ENCODE data around the gene SH3RF3. TPM values are rescaled to one million over a fixed set of nuclear protein-coding genes. Genes with fewer than 3 reads are reported as not detected.

SH3RF3 gene
- total and polyA plus RNA-seq, 12 donors = 0.72 to 19.1 (median 12.2) TPM

DNA sequence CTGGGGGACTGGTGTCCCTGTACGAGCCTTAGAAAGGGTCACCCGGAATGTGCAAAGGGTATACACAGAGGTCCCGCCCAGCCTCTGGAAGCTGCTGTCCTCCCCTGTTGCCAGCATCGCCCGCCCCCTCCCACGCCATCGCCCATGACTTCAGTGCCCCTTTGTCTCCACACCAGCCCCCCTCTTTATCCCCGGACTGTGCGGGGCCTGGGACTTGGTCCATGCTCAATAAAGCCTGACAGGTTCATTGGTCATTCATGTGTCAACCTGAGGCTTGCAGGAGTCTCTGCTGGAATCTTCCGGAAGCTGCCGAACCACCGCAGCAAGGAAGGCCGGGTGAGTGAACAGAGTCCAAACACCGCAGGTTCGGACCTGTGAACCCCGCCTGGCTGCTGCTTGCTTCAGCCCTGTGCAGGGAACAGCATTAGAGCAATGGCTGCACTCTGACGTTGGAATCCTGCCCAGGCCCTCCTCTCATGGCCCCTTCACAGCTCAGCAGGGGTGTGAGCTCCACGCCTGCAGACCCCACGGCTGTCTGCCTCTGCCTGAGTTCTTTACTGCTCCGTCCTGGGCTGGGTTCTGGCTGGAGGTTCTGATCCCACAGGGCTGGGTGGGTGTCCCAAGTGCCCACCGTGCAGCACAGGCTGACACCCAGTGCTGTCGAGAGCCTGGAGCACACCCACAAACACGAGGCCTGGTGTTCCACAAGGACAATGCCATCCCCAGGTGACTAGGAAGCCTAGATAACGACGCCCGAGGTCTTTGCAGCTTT is 388.3 kb downstream of the SH3RF3 start:
- no peaks in the 10 kb centered on the region for H3K36me3 ChIP-seq (replicated peaks in 1 of 2)
- H3K4me3 ChIP-seq = no peak overlapping the region
- H3K27ac ChIP-seq = no peak overlapping the region
- intact Hi-C loops (cut with DNase I) = no loop called here
- TF ChIP-seq, protein P1, sequence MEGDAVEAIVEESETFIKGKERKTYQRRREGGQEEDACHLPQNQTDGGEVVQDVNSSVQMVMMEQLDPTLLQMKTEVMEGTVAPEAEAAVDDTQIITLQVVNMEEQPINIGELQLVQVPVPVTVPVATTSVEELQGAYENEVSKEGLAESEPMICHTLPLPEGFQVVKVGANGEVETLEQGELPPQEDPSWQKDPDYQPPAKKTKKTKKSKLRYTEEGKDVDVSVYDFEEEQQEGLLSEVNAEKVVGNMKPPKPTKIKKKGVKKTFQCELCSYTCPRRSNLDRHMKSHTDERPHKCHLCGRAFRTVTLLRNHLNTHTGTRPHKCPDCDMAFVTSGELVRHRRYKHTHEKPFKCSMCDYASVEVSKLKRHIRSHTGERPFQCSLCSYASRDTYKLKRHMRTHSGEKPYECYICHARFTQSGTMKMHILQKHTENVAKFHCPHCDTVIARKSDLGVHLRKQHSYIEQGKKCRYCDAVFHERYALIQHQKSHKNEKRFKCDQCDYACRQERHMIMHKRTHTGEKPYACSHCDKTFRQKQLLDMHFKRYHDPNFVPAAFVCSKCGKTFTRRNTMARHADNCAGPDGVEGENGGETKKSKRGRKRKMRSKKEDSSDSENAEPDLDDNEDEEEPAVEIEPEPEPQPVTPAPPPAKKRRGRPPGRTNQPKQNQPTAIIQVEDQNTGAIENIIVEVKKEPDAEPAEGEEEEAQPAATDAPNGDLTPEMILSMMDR (IDR thresholded peaks at IDR 0.05) = no peak
- no peak for TF ChIP-seq POLR2A (IDR thresholded peaks at IDR 0.05)
- no peaks in the 10 kb centered on the region for H3K9me3 ChIP-seq (replicated peaks in 1 of 3)
- no peaks in the 10 kb centered on the region for H3K27me3 ChIP-seq
- H3K4me1 ChIP-seq (replicated peaks in 1 of 2) = no peaks in the 10 kb centered on the region
- no peak for DNase-seq
- WGBS, 4 donors = 82 to 88% (median 85%) methylated on average over 17 to 26 of the region's 26 CpGs

DNA sequence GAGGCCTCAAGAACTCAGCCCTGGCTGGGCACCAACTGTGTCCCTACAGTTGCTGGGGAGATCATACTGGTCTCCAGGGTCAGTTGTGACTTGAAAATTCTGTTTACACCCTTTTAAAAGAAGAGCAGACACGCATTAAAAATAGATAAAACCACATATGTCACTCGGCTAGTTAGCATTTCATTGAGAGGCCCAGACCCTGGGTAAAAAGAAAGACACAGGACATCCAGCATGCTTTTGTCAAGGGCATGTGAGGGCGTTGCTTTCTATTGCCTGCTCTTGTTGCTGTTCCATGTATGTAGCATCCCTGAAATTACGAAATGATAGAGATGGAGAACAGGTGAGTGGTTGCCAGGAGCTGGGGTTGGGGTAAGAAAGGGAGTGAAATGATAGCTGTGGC is 390.5 kb downstream of the SH3RF3 start:
- no peaks in the 10 kb centered on the region for H3K9me3 ChIP-seq (replicated peaks in 1 of 3)
- no peak for TF ChIP-seq POLR2A (IDR thresholded peaks at IDR 0.05)
- TF ChIP-seq, protein P1 (IDR thresholded peaks at IDR 0.05) = no peak
- no peaks in the 10 kb centered on the region for H3K27me3 ChIP-seq
- H3K27ac ChIP-seq = no peak overlapping the region
- no peaks in the 10 kb centered on the region for H3K4me1 ChIP-seq (replicated peaks in 1 of 2)
- no peak overlapping the region for H3K4me3 ChIP-seq
- intact Hi-C loops (cut with DNase I) = no loop called here
- no peak for DNase-seq
- WGBS, 4 donors = 88 to 96% (median 90%) methylated on average over 4 of the region's 4 CpGs
- no peaks in the 10 kb centered on the region for H3K36me3 ChIP-seq (replicated peaks in 1 of 2)

DNA sequence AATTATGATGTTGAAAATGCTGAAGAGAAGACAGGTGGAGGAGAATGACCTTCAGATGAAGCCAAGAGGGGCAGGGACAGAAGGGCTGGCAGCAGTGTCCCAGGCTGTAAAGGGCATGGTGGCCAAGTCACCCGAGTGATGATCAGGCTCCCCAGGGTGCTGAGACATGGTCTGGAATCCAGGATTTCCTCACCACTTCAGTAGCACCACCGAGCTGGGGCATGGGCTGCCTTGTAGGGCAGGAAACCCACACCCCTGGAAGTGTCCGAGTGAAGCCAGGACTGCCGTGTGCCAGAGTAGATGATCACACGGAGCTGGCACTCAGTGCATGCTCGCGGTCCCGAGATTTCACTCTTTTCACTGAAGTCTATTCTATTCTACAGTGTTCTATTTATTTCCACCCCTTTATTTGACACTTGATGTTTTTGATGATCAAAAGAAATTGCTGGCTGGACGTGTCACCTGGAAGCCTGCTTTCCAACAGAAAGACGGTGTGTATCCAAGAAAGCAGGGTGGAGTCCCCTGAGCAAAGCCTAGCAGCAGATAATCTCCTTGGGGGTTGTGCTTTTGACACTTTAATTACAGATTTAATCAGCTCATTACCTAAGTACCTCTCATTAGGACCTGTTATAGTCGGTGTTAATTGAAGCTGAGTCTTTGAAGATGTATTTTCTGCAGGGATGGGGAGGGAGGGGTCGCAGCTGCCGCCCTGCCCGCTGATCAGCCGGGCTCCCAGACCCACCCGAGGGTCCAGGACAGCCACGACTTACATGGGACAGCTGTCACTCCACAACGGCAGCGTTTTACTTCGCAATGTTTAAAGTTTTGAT is 392.4 kb downstream of the SH3RF3 start:
- WGBS, 4 donors = 65 to 78% (median 71%) methylated on average over 19 to 20 of the region's 20 CpGs
- Histone ChIP-seq H3K27me3 (no peaks in the 10 kb centered on the region), H3K4me1 (replicated peaks in 1 of 2) (no peaks in the 10 kb centered on the region), H3K4me3 (no peak overlapping the region), H3K9me3 (replicated peaks in 1 of 3) (no peaks in the 10 kb centered on the region), H3K36me3 (replicated peaks in 1 of 2) (no peaks in the 10 kb centered on the region), H3K27ac (no peak overlapping the region)
- intact Hi-C loops (cut with DNase I) = no loop called here
- TF ChIP-seq, protein P1 (IDR thresholded peaks at IDR 0.05) = no peak
- TF ChIP-seq POLR2A (IDR thresholded peaks at IDR 0.05) = no peak
- DNase-seq = no peak

DNA sequence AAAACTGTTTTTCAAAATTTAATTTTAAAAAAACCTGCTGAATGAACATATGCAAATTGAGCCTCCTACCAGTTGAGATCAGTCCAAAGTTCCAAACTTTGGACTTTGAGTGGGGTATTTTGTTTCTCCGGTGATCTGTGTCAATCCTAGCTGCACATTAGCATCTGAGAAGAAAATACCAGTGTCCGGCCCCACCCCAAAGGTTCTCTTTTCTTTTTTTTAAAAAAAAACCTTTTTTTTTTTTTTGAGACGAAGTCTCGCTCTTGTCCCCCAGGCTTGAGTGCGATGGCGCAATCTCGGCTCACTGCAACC is 393.0 kb downstream of the SH3RF3 start:
- no peaks in the 10 kb centered on the region for H3K36me3 ChIP-seq (replicated peaks in 1 of 2)
- no peak overlapping the region for H3K27ac ChIP-seq
- no peaks in the 10 kb centered on the region for H3K4me1 ChIP-seq (replicated peaks in 1 of 2)
- DNase-seq = no peak
- no peaks in the 10 kb centered on the region for H3K9me3 ChIP-seq (replicated peaks in 1 of 3)
- 89 to 92% (median 91%) methylated on average over 7 of the region's 7 CpGs for WGBS, 4 donors
- TF ChIP-seq, protein P1 (IDR thresholded peaks at IDR 0.05) = no peak
- no peak for TF ChIP-seq POLR2A (IDR thresholded peaks at IDR 0.05)
- H3K4me3 ChIP-seq = no peak overlapping the region
- intact Hi-C loops (cut with DNase I) = no loop called here
- no peaks in the 10 kb centered on the region for H3K27me3 ChIP-seq

Data from adrenal gland (tissue), 12 donors.